ENCODE measurements around the gene RPL11.
"Not testable (repeated sequence)": the region's sequence is repeated elsewhere in the genome, so short reads cannot be mapped to it uniquely, and the experiment has no call there.

RPL11 gene

GRCh38 chr1:23691499-23692307, at the start of gene RPL11:
RPL11 (plus strand) TSS chr1:23691806; CDS start chr1:23691824, 18 bp downstream.
- Mint-ChIP-seq H3K36me3 (peaks cover 46% of the 10 kb centered on the region), H3K4me1 (peaks cover 43% of the 10 kb centered on the region), H3K27me3 (no peaks in the 10 kb centered on the region), H3K4me3 (peak within 1 kb of the TSS; percentile 91), H3K27ac (peak within 1 kb of the TSS; percentile 96), H3K9me3 (no peaks in the 10 kb centered on the region)

DNA sequence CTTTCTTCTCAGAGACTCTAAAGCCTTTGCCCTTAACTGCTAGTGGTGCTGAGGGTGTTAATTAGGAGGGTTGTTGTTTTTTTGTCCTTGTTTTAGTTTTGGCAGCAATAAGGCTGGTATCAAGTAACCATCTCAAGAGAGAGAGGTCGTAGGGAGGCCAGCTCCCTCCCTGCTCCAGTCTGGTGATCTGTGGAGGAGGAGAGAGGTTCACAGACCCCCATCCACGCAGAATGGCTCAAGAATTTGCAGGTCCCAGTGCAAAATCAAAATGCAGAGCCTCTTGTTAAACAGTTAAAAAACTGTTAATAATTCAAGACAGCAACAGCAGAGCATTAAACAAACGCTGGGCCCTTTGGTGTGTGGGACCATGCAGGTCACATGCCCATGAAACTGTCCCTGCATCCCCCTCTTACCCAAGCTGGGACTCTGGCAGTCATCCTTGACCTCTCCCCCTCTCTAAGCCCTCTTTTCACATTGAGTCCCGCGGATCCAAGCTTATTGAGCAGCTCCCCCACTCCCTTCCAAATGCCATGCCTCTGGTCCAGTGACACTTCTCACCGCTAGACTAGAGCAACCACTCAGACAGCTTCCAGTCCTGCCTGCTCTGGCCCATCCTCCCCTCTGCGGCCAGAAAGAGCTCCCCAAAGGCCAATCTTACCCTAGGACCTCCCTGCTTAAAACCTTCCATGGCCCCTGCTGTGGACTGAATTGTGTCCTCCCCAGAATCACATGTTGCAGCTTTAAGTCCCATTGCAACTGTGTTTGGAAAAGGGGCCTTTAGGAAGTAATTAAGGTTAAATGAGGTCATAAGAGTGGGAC, 47.7 kb upstream of the RPL11 start:
- Mint-ChIP-seq H3K9me3 (no peaks in the 10 kb centered on the region), H3K27ac (no peak overlapping the region), H3K27me3 (no peaks in the 10 kb centered on the region), H3K4me3 (no peak overlapping the region), H3K4me1 (no peaks in the 10 kb centered on the region), H3K36me3 (no peaks in the 10 kb centered on the region)

DNA sequence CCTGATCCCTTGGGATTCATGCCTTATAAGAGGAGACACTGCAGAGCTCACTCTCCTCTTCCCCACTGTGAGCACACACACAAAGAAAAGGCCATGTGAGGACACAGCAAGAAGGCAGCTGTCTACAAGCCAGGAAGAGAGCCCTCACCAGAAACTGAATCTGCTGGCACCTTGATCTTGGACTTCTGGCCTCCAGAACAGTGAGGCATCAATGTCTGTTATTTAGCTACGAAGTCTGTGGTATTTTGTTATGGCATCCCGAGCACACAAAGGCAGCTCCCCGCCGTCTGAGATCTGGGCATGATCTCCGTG, 47.1 kb upstream of the RPL11 start:
- Mint-ChIP-seq H3K9me3 (no peaks in the 10 kb centered on the region), H3K4me3 (no peak overlapping the region), H3K27ac (no peak overlapping the region), H3K36me3 (no peaks in the 10 kb centered on the region), H3K4me1 (no peaks in the 10 kb centered on the region), H3K27me3 (no peaks in the 10 kb centered on the region)

GRCh38 chr1:23645338-23645737, 46.3 kb upstream of the RPL11 start:
- Mint-ChIP-seq H3K36me3 (no peaks in the 10 kb centered on the region), H3K4me1 (no peaks in the 10 kb centered on the region), H3K27me3 (no peaks in the 10 kb centered on the region), H3K4me3 (no peak overlapping the region), H3K9me3 (no peaks in the 10 kb centered on the region), H3K27ac (no peak overlapping the region)

DNA sequence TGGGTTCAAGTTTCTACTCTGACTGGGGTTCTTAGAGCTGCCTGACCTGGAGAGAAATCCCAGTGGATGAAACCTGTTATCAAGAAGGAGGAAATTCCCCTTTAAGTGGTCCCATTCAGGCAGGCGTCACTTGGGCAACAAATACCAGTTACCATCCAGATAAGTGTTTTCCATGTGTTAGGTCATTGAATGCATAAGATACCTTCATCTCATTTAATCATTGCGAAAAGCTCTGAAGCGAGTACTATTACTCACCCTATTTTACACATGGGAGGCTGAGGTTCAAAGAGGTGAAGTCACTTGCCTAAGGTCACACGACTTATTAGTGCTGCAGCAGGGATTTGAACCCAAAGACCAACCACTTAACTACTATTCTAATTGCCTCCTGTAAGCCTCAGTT, 45.5 kb upstream of the RPL11 start:
- Mint-ChIP-seq H3K36me3 (no peaks in the 10 kb centered on the region), H3K9me3 (no peaks in the 10 kb centered on the region), H3K4me1 (no peaks in the 10 kb centered on the region), H3K27ac (no peak overlapping the region), H3K4me3 (no peak overlapping the region), H3K27me3 (no peaks in the 10 kb centered on the region)

- Mint-ChIP-seq H3K4me1 (no peaks in the 10 kb centered on the region), H3K4me3 (no peak overlapping the region), H3K36me3 (no peaks in the 10 kb centered on the region)
Measured at GRCh38 chr1:23646541-23646940, 45.1 kb upstream of the RPL11 start.

DNA sequence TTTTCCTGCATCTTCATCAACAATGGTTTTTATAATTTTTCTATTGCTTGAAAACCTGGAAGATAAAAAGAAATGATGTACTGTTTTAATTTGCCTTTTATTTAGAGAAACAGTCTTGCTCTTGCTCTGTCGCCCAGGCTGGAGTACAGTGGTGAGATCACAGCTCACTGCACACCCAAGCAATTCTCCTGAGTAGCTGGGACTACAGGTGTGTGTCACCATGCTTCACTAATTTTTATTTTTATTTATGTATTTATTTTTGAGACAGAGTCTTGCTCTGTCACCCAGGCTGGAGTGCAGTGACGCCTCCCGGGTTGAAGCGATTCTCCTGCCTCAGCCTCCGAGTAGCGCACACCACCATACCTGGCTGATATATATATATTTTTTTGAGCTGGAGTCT, 43.0 kb upstream of the RPL11 start:
- Mint-ChIP-seq H3K9me3 (no peaks in the 10 kb centered on the region), H3K4me3 (no peak overlapping the region), H3K36me3 (no peaks in the 10 kb centered on the region), H3K27ac (no peak overlapping the region), H3K27me3 (no peaks in the 10 kb centered on the region), H3K4me1 (no peaks in the 10 kb centered on the region)

More at GRCh38 chr1:23646541-23646940, 45.1 kb upstream of the RPL11 start:
- Mint-ChIP-seq H3K27me3 (no peaks in the 10 kb centered on the region), H3K9me3 (no peaks in the 10 kb centered on the region), H3K27ac (no peak overlapping the region)

GRCh38 chr1:23649157-23649556, 42.4 kb upstream of the RPL11 start:
- not testable (repeated sequence) for H3K27ac Mint-ChIP-seq, H3K27me3 Mint-ChIP-seq, H3K9me3 Mint-ChIP-seq, H3K4me1 Mint-ChIP-seq, H3K36me3 Mint-ChIP-seq, H3K4me3 Mint-ChIP-seq

- H3K27ac Mint-ChIP-seq = no peak overlapping the region
- H3K9me3 Mint-ChIP-seq = no peaks in the 10 kb centered on the region
- no peaks in the 10 kb centered on the region for H3K27me3 Mint-ChIP-seq
- no peak overlapping the region for H3K4me3 Mint-ChIP-seq
- H3K36me3 Mint-ChIP-seq = no peaks in the 10 kb centered on the region
- no peaks in the 10 kb centered on the region for H3K4me1 Mint-ChIP-seq
Measured at GRCh38 chr1:23650344-23650990, 41.1 kb upstream of the RPL11 start.

DNA sequence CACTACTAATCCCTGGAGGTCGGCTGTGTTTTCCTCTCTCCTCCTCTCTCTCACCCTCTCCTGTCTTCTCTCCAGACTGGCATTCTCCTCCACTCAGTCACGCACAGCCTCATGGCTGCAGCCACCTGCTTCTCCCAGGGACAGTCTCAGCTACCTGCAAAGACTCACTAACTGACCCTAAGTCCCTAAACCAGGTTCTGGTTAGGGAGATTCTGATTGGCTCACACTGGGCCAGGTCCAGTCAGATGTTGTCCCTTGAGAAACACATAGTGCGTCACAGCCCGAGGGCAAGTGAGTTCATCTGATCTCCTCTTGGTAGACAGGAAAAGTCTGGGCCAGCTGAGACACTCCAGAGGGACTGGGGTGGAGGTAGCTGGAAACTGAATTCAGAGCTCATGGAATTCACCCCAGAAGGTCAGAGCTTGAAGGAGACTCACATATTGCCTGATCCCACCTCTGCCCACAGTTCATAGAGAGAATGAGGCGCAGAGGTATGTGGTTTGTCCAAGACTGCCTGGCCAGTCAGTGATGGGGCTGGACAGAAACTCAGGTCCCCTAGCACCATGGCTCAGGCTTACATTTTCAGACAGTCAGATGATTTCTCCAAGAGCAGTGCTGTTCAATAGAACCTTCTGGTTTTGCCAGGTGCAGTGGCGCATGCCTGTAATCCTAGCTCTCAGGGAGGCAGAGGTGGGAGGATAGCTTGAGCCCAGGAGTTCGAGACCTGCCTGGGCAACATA, 40.4 kb upstream of the RPL11 start:
- no peaks in the 10 kb centered on the region for H3K27me3 Mint-ChIP-seq
- H3K9me3 Mint-ChIP-seq = no peaks in the 10 kb centered on the region
- H3K27ac Mint-ChIP-seq = no peak overlapping the region
- H3K4me3 Mint-ChIP-seq = no peak overlapping the region
- no peaks in the 10 kb centered on the region for H3K36me3 Mint-ChIP-seq
- H3K4me1 Mint-ChIP-seq = no peaks in the 10 kb centered on the region

DNA sequence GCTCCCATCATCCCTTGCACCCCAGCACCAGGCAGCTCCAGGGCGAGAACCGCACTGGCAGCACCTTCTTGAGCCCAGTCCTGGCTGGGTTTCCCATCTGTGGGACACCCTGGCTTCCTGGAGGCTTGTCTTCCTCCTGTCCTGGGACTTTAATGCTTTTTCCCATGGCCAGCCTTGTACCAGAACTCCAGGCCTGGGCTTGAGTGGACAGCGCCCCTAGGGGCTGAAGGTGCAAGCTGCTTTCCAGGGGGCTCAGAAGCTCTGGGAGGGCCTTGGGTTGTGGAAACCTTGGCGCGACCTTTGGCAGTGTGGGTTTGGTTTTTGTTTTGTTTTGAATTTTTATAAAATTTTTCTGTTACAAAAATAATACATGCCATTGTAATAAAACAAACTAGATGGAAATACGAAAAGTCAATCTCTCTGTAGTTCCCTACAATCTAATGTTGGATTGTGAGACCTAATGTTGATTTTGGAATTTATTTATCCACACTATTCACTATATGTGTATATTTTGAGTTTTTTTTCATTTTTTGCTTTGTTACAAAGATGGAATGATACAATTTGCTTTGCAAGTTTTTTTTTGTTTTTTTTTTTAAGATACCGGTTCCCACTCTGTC, 33.8 kb upstream of the RPL11 start:
- no peaks in the 10 kb centered on the region for H3K4me1 Mint-ChIP-seq
- no peaks in the 10 kb centered on the region for H3K36me3 Mint-ChIP-seq

GRCh38 chr1:23660671-23661070, 30.9 kb upstream of the RPL11 start:
- Mint-ChIP-seq H3K9me3 (no peaks in the 10 kb centered on the region), H3K4me3 (no peak overlapping the region), H3K36me3 (no peaks in the 10 kb centered on the region), H3K27ac (no peak overlapping the region), H3K27me3 (no peaks in the 10 kb centered on the region), H3K4me1 (peaks cover 6% of the 10 kb centered on the region)

More for the DNA sequence above, 33.8 kb upstream of the RPL11 start:
- H3K9me3 Mint-ChIP-seq = no peaks in the 10 kb centered on the region
- H3K27ac Mint-ChIP-seq = no peak overlapping the region
- no peaks in the 10 kb centered on the region for H3K27me3 Mint-ChIP-seq
- H3K4me3 Mint-ChIP-seq = no peak overlapping the region

DNA sequence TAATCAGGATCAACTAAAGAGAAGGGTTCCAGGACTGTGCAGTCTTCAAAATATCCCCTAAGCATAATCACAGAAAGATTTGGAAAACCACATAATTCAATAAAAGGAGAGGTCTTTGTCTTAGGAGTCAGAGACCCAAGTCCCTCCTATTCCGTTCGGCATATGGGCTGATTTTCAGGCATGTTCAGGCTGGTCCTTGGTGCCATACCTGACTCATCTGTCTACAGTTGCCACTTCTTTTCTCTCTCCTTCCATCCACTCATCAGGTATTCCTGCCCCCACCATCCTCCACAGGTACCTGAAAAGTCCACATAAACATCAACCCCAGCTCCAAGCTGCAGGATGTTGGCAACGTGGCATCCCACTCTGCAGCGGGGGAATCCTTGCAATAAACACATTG, 29.7 kb upstream of the RPL11 start:
- Mint-ChIP-seq H3K36me3 (no peaks in the 10 kb centered on the region), H3K27me3 (no peaks in the 10 kb centered on the region), H3K27ac (no peak overlapping the region), H3K9me3 (no peaks in the 10 kb centered on the region), H3K4me3 (no peak overlapping the region), H3K4me1 (peaks cover 6% of the 10 kb centered on the region)

DNA sequence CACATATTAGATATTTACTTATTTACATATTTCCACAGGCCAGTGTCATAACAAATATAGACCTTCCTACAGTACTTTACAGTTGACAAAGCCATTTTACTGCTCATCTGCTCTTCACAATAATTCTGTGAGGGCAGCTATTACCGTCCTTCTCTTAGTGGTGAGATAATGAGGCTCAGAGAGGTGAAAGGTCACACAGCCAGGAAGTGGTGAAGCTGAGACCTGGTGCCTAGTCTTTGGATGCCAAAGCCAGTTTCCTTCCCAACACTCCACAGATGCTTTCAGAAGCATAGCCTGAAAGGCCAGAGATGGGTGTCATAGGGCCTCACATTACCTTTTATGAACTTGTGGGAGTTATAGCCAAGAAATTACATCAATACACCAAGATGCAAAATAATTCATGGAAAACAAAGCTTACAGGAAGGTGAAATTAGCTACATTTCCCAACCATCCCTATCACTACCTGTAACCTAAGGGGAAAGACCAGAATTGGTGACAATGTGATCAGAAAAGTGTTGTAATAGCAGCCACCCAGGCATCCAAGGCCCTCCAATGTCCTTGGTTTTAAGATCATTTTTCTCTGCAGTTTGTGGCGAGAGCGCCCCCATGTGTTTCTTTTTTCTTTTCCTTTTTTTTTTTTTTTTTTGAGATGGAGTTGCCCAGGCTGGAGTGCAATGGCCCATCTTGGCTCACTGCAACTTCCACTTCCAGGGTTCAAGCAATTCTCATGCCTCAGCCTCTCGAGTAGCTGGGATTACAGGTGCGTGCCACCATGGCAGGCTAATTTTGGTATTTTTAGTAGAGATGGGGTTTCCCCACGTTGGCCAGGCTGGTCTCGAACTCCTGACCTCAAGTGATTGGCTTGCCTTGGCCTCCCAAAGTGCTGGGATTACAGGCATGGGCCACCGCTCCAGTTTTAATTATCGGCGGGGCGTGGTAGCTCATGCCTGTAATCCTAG, 26.5 kb upstream of the RPL11 start:
- no peaks in the 10 kb centered on the region for H3K9me3 Mint-ChIP-seq
- H3K27me3 Mint-ChIP-seq = no peaks in the 10 kb centered on the region
- no peaks in the 10 kb centered on the region for H3K36me3 Mint-ChIP-seq
- peaks cover 6% of the 10 kb centered on the region for H3K4me1 Mint-ChIP-seq
- no peak overlapping the region for H3K4me3 Mint-ChIP-seq
- no peak overlapping the region for H3K27ac Mint-ChIP-seq
